Transverse colon (tissue), 4 donors: ENCODE data around the gene CD320. TPM values are rescaled to one million over a fixed set of nuclear protein-coding genes. Genes with fewer than 3 reads are reported as not detected.

Experiments used
- DNase-seq: peaks from one replicate; pipeline ENCODE4 v3.0.0-alpha.2; 2019
- H3K27ac ChIP-seq, 4 donors: fragments of 200-600 bp; sonication (generic); 2 replicates each; pipeline ENCODE4 v1.5.1; 2016 to 2018; ENCODE audit warnings: inconsistent platforms in 4 of 4
- H3K27me3 ChIP-seq: fragments of 200-600 bp; sonication (generic); 2 replicates; pipeline ENCODE4 v1.5.1; 2017; ENCODE audit warnings: inconsistent platforms
- H3K36me3 ChIP-seq, 4 donors: fragments of 200-600 bp; sonication (generic); 2 replicates each; pipeline ENCODE4 v1.5.1; 2017 to 2019; ENCODE audit warnings: inconsistent platforms in 4 of 4
- H3K4me1 ChIP-seq, 4 donors: fragments of 200-600 bp; sonication (generic); 2 replicates each; pipeline ENCODE4 v1.5.1; 2017 to 2020; ENCODE audit warnings: inconsistent platforms in 4 of 4
- H3K4me3 ChIP-seq, 4 donors: fragments of 200-600 bp; sonication (generic); 1 replicate in 1 of 4; 2 replicates in 3 of 4; pipeline versions ENCODE4 v1.5.1 to v1.6.1; 2017 to 2019; ENCODE audit warnings: inconsistent platforms in 4 of 4
- H3K9me3 ChIP-seq, 2 donors: fragments of 200-600 bp; sonication (generic); 2 replicates each; pipeline ENCODE4 v1.5.1; 2017 to 2019; ENCODE audit warnings: inconsistent platforms in 2 of 2
- CTCF ChIP-seq, 5 experiments: fragments of 200-600 bp in 3 of 5; fragments of 450-650 bp in 2 of 5; sonication (generic) in 3 of 5; IDR thresholded peaks; 1 replicate in 2 of 5; 2 replicates in 3 of 5; pipeline ENCODE4 v1.5.1; 2016 to 2017; ENCODE audit warnings: antibody characterized with exemption in 5 of 5, inconsistent platforms in 3 of 5, mild to moderate bottlenecking in 2 of 5, moderate library complexity in 1 of 5
- EP300 ChIP-seq: sonication (generic); formaldehyde crosslinking; IDR thresholded peaks from one replicate; pipeline ENCODE4 v1.6.1; 2017; ENCODE audit warnings: antibody characterized with exemption, low read depth
- POLR2A ChIP-seq: fragments of 450-650 bp; IDR thresholded peaks from one replicate; pipeline ENCODE4 v1.6.1; 2016; ENCODE audit warnings: antibody characterized with exemption, mild to moderate bottlenecking, moderate library complexity
- POLR2AphosphoS5 ChIP-seq, 3 donors: sonication (generic); formaldehyde crosslinking; IDR thresholded peaks; one replicate each; pipeline ENCODE4 v1.6.1; 2016; ENCODE audit warnings: antibody characterized with exemption in 3 of 3
- WGBS, 2 donors: methylation state at CpG; one replicate each; pipeline ENCODE4 v1.1.5; 2018; ENCODE audit warnings: low coverage in 1 of 2; 5-methylcytosine and 5-hydroxymethylcytosine counted together
- in situ Hi-C, 4 donors: fragments of 200-750 bp; cut with MboI; loops; one replicate each; pipeline versions ENCODE4 v1.15.0 to v1.15.1; 2017; ENCODE audit warnings: low sequenced_read_pairs in 3 of 4, low pct_ligation_motif_present in 1 of 4, low pct_unique_long_range_greater_than_20kb in 1 of 4
- intact Hi-C: fragments of 100-400 bp; cut with DNase I; formaldehyde crosslinking; loops from one replicate; pipeline ENCODE4 v1.15.1; 2023; ENCODE audit warnings: low total_unique reads
- total RNA-seq, 4 donors: library from RNA; depleted of rRNA; stranded (reverse); fragments of >200 nt; gene quantifications; one replicate each; pipeline ENCODE4 v1.1.0, GENCODE V29; 2016

The CD320 gene
- total RNA-seq, 4 donors from 2014 or later: 9.4 to 73.2 (median 41.0) TPM

DNA sequence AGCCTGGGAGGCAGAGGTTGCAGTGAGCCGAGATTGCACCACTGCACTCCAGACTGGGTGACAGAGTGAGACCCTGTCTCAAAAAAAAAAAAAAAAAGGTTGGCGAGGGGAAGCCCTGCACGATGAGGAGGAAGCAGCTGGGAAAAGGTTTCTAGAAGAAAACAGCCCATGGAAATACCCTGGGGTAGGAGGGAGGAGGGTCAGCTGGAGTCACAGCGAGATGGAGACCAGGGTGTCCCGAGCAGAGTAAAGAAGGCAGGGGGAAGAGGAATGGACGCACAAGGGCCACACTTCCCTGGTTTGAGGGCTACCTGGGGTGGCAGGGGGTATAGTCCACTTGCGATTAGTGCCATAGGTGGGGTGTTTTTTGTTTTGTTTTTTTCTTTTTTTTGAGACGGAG lies 28.5 kb upstream of the CD320 start:
- peaks cover 4 to 27% (median 17%) of the 10 kb centered on the region in 4 donors for H3K4me1 ChIP-seq

DNA sequence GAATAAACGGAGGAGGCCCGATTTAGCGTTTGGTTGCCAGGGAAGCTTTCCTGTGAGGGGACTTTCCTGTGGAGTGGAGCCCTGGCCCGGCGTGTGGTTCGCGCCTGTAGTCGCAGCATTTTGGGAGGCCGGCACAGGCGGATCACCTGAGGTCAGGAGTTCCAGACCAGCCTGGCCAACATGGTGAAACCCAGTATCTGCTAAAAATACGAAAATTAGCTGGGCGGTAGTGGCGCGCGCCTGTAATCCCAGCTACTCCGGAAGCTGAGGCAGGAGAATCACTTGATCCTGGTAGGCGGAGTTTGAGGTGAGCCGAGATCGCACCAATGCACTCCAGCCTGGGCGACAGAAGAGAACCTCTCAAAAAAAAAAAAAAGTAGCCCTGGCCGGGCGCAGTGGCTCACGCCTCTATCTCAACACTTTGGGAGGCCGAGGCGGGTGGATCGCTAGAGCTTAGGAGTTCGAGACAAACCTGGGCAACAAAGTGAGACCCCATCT lies 28.0 kb upstream of the CD320 start:
- intact Hi-C loops (no loop called here), in situ Hi-C loops (no loop called here)
- Histone ChIP-seq H3K4me1 (peaks cover 4 to 27% (median 17%) of the 10 kb centered on the region in 4 donors), H3K36me3 (no peaks in the 10 kb centered on the region), H3K9me3 (no peaks in the 10 kb centered on the region), H3K4me3 (no peak overlapping the region), H3K27ac (no peak overlapping the region), H3K27me3 (peaks cover 80% of the 10 kb centered on the region)
- TF ChIP-seq EP300: no peak
- TF ChIP-seq POLR2AphosphoS5 (IDR thresholded peaks at IDR 0.05): no peak
- TF ChIP-seq POLR2A: no peak
- no peak for TF ChIP-seq CTCF (IDR thresholded peaks at IDR 0.05)
- no peak for DNase-seq
- WGBS, 2 donors: 25 to 57% methylated on average over 15 to 24 of the region's 27 CpGs

More for the DNA sequence above, 28.5 kb upstream of the CD320 start:
- WGBS, 2 donors: 44 to 49% methylated on average over 5 to 8 of the region's 8 CpGs
- no peak for DNase-seq
- Histone ChIP-seq H3K36me3 (no peaks in the 10 kb centered on the region), H3K9me3 (no peaks in the 10 kb centered on the region), H3K4me3 (no peak overlapping the region), H3K27ac (no peak overlapping the region), H3K27me3 (peaks cover 80% of the 10 kb centered on the region)
- intact Hi-C loops: no loop called here
- in situ Hi-C loops: no loop called here
- TF ChIP-seq EP300: no peak
- TF ChIP-seq POLR2AphosphoS5 (IDR thresholded peaks at IDR 0.05): no peak
- TF ChIP-seq CTCF (IDR thresholded peaks at IDR 0.05): no peak
- no peak for TF ChIP-seq POLR2A

DNA sequence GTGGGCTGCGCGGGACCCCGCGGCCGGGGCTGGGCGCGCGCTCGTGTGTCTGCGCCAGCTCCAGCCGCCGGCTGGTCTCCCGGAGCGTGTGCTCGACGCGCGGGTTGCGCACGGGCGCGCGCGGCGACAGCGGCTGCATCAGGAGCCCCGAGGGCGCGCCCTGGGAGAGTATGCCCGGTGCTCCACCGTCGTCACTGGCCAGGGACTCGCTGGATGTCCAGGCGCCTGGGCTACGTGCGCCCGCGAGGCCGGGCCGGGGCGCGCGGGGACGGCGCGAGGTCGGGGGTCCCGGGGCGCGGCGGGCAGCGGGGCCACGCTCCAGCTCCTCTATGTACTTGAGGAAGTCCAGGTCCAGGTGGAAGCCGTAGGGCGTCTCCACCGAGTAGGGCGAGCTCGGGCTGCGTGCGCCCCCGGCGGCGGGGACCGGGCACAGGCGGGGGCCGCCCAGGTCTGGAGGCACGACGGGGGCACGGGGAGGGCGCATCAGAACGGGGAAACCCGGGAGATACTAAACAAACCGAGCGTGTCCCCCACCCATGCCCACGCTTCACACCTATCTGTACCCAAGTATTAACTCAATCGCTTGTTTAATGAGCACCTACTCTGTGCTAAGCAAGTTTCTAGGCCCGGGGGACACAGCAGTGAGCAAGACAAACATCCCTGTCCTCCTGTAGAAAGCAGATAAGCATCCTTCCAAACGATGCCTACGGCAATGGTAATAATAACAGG lies 27.3 kb upstream of the CD320 start:
- 13% methylated on average over 34 of the region's 79 CpGs; no CpG with 5 or more reads in 1 of the 2 donors for whole genome bisulfite sequencing, 2 donors
- TF ChIP-seq EP300: no peak
- no peak for TF ChIP-seq POLR2A
- TF ChIP-seq CTCF (IDR thresholded peaks at IDR 0.05): no peak
- no peak for TF ChIP-seq POLR2AphosphoS5 (IDR thresholded peaks at IDR 0.05)
- H3K4me3 ChIP-seq: peak overlapping the region in 3 of 4 donors; percentile 22 to 36 (median 30)
- H3K36me3 ChIP-seq: no peaks in the 10 kb centered on the region
- H3K27ac ChIP-seq: no peak overlapping the region
- no peaks in the 10 kb centered on the region for H3K9me3 ChIP-seq
- in situ Hi-C loops: no loop called here
- intact Hi-C loops: no loop called here
- H3K27me3 ChIP-seq: peaks cover 75% of the 10 kb centered on the region
- DNase-seq: peak; percentile 20
- H3K4me1 ChIP-seq: peaks cover 4 to 25% (median 17%) of the 10 kb centered on the region in 4 donors

- in situ Hi-C loops: no loop called here
- intact Hi-C loops: no loop called here
- peaks cover 72% of the 10 kb centered on the region for H3K27me3 ChIP-seq
- DNase-seq: peak; percentile 69
- H3K27ac ChIP-seq: no peak overlapping the region
- no peaks in the 10 kb centered on the region for H3K36me3 ChIP-seq
- 16% methylated on average over 49 of the region's 117 CpGs; no CpG with 5 or more reads in 1 of the 2 donors for WGBS, 2 donors
- H3K4me1 ChIP-seq: peaks cover 4 to 25% (median 17%) of the 10 kb centered on the region in 4 donors
- peak overlapping the region in 3 of 4 donors; percentile 22 to 36 (median 30) for H3K4me3 ChIP-seq
- no peaks in the 10 kb centered on the region for H3K9me3 ChIP-seq
- TF ChIP-seq EP300 (no peak), POLR2AphosphoS5 (IDR thresholded peaks at IDR 0.05) (no peak), CTCF (IDR thresholded peaks at IDR 0.05) (no peak), POLR2A (no peak)
Measured at GRCh38 chr19:8334458-8335342, 26.5 kb upstream of the CD320 start.
